PC-9 (cell line): ENCODE results near the gene KRTAP4-4. TPM values are rescaled to one million over a fixed set of nuclear protein-coding genes. Genes with fewer than 3 reads are reported as not detected.

Source experiments
- Bru-seq: library from RNA; stranded (reverse); fragments of 400-500 nt; gene quantifications from one replicate; lab custom pipeline; 2021; lab: Mats Ljungman, UMichigan
- BruChase-seq, 2 experiments: library from RNA; stranded (reverse); fragments of 400-500 nt; gene quantifications; one replicate each; lab custom pipeline; 2021; lab: Mats Ljungman, UMichigan
- BruUV-seq: library from RNA; stranded (reverse); fragments of 400-500 nt; replicated peaks from 2 replicates; lab custom pipeline; 2021; lab: Mats Ljungman, UMichigan
- CTCF ChIA-PET: fragments of 300-600 bp; sonication (Branson Sonifier 250); formaldehyde crosslinking; loops from one replicate; lab custom pipeline; 2022; ENCODE audit warnings: antibody characterized with exemption; lab: Charles Lee
- POLR2A ChIA-PET: fragments of 300-600 bp; sonication (Branson Sonifier 250); formaldehyde crosslinking; loops from one replicate; lab custom pipeline; 2022; ENCODE audit warnings: antibody characterized with exemption; ENCODE audit not compliant: unreplicated experiment; lab: Charles Lee
- DNase-seq, 2 experiments: peaks; one replicate each; pipeline versions ENCODE4 v3.0.0 to v3.0.0-alpha.2; 2015 to 2022; ENCODE audit warnings: mixed read lengths in 1 of 2
- H2AFZ ChIP-seq: fragments of 200-600 bp; sonication (generic); 2 replicates; pipeline ENCODE4 v1.8.1; 2017; ENCODE audit warnings: antibody characterized with exemption
- H3F3A ChIP-seq: fragments of 200-600 bp; sonication (generic); 2 replicates; pipeline ENCODE4 v1.8.1; 2017; ENCODE audit warnings: antibody characterized with exemption, mild to moderate bottlenecking, low read depth; ENCODE audit not compliant: insufficient read depth
- H3K27ac ChIP-seq: fragments of 200-600 bp; sonication (generic); 2 replicates; pipeline ENCODE4 v1.6.1; 2016; ENCODE audit warnings: mixed run types
- H3K27me3 ChIP-seq: fragments of 200-600 bp; sonication (generic); 2 replicates; pipeline ENCODE4 v1.6.1; 2016; ENCODE audit warnings: low read depth, mixed run types; ENCODE audit not compliant: insufficient read depth
- H3K36me3 ChIP-seq: fragments of 200-600 bp; sonication (generic); 2 replicates; pipeline ENCODE4 v1.6.1; 2016; ENCODE audit warnings: low read depth, mixed run types
- H3K4me1 ChIP-seq: fragments of 200-600 bp; sonication (generic); replicated peaks from 2 replicates; pipeline ENCODE4 v1.6.1; 2016; ENCODE audit warnings: mixed run types; ENCODE audit not compliant: insufficient read depth
- H3K4me2 ChIP-seq: fragments of 200-600 bp; sonication (generic); 2 replicates; pipeline ENCODE4 v1.6.1; 2017; ENCODE audit warnings: mixed run types
- H3K4me3 ChIP-seq: fragments of 200-600 bp; sonication (generic); 2 replicates; pipeline ENCODE4 v1.6.1; 2016; ENCODE audit warnings: mixed run types
- H3K79me2 ChIP-seq: fragments of 200-600 bp; sonication (generic); 2 replicates; pipeline ENCODE4 v1.6.1; 2017; ENCODE audit warnings: low read depth, mixed run types
- H3K9me2 ChIP-seq: fragments of 200-600 bp; sonication (generic); 2 replicates; pipeline ENCODE4 v1.8.1; 2017; ENCODE audit warnings: mild to moderate bottlenecking; ENCODE audit not compliant: insufficient read depth
- H3K9me3 ChIP-seq: fragments of 200-600 bp; sonication (generic); 2 replicates; pipeline ENCODE4 v1.8.1; 2016; ENCODE audit warnings: low read depth; ENCODE audit not compliant: insufficient read depth
- H4K20me1 ChIP-seq: fragments of 200-600 bp; sonication (generic); 2 replicates; pipeline ENCODE4 v1.8.1; 2017; ENCODE audit not compliant: insufficient read depth
- CTCF ChIP-seq: fragments of 200-600 bp; sonication (generic); conservative IDR thresholded peaks from 2 replicates; pipeline ENCODE4 v1.6.1; 2017; ENCODE audit warnings: mixed run types, antibody characterized with exemption, mild to moderate bottlenecking, moderate library complexity
- EZH2 ChIP-seq: fragments of 200-600 bp; sonication (generic); IDR thresholded peaks from 2 replicates; pipeline ENCODE4 v1.8.0; 2017; ENCODE audit warnings: antibody characterized with exemption, low read depth
- intact Hi-C: fragments of 100-400 bp; cut with micrococcal nuclease; formaldehyde crosslinking; loops from one replicate; pipeline ENCODE4 v1.10.0; 2022; ENCODE audit not compliant: unreplicated experiment
- long read RNA-seq: library from polyadenylated mRNA; stranded (forward); transcript quantifications from one replicate; pipeline ENCODE4 v2.0.0, GENCODE V29; 2022
- total RNA-seq: library from RNA; stranded (reverse); gene quantifications from 2 replicates; pipeline ENCODE4 v1.2.3, GENCODE V29; 2021

Gene KRTAP4-4
- not detected in 2 replicates for total RNA-seq
- not detected for Bru-seq, nascent RNA
- BruChase-seq, experiment 1, labeled RNA remaining after a 2-hour chase, result not detected
- not detected for BruChase-seq, experiment 2, labeled RNA remaining after a 6-hour chase
- long read RNA-seq, result 0 reads

GRCh38 chr17:41160648-41161047, at the start of gene KRTAP4-4:
Gene KRTAP4-4 (minus strand): TSS chr17:41160748. CDS start chr17:41160691, 57 bp downstream.
- no peaks in the 10 kb centered on the region for H4K20me1 ChIP-seq
- POLR2A ChIA-PET, result no interaction called here

DNA sequence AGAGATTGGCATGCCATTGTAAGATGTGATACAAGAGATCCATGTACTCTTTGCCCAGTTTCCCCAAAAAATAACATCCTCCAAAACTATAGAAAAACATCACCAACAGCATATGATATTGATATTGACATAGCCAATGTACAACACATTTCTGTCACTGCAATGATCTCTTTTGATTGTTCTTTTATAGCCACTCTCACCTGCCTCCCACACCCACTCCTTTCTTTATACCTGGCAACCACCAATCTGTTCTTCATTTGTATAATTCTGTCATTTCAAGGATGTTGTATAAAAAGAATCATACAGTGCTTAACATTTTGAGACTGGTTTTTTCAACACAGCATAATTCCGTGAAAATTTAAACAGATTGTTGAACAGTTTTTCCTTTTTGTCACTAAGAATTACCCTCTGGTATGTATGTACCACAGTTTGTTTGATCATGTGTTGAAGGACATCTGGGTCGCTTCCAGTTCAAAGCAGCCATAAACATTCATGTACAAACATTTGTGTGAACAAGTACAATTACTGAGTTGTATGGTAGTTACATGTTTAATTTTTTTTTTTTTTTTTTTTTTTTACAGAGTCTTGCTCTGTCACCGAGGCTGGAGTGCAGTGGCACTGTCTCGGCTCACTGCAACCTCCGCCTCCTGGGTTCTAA, 39.0 kb upstream of the KRTAP4-4 start:
- no peaks in the 10 kb centered on the region for H3K36me3 ChIP-seq
- H4K20me1 ChIP-seq, result no peaks in the 10 kb centered on the region
- H3K9me2 ChIP-seq, result no peaks in the 10 kb centered on the region
- no peak overlapping the region for H3K4me3 ChIP-seq
- H3K79me2 ChIP-seq, result no peaks in the 10 kb centered on the region
- TF ChIP-seq CTCF, result no peak
- no peak for TF ChIP-seq EZH2
- intact Hi-C loops, result no loop called here
- CTCF ChIA-PET, result no interaction called here
- POLR2A ChIA-PET, result no interaction called here
- H3K4me2 ChIP-seq, result no peak overlapping the region
- H3K4me1 ChIP-seq, result no peaks in the 10 kb centered on the region
- no peak for DNase-seq
- peaks cover 3% of the 10 kb centered on the region; the same call in 1 of the 2 replicates for H3K9me3 ChIP-seq
- no peak overlapping the region for H2AFZ ChIP-seq
- BruUV-seq, result no TSS peak
- H3F3A ChIP-seq, result no peaks in the 10 kb centered on the region
- H3K27me3 ChIP-seq, result no peaks in the 10 kb centered on the region
- H3K27ac ChIP-seq, result no peak overlapping the region

More at GRCh38 chr17:41160648-41161047, at the start of gene KRTAP4-4:
- no peak within 1 kb of the TSS for H2AFZ ChIP-seq
- CTCF ChIA-PET, result no interaction called here
- DNase-seq, result no peak
- H3K4me1 ChIP-seq, result no peaks in the 10 kb centered on the region
- H3K9me2 ChIP-seq, result no peaks in the 10 kb centered on the region
- BruUV-seq, result no TSS peak
- H3K79me2 ChIP-seq, result no peaks in the 10 kb centered on the region
- H3K36me3 ChIP-seq, result no peaks in the 10 kb centered on the region
- H3K9me3 ChIP-seq, result no peaks in the 10 kb centered on the region; the same call in 1 of the 2 replicates
- H3F3A ChIP-seq, result 0 out of 2 replicates have a peak, but pooled peaks cover 5% of the 10 kb centered on the region
- H3K27me3 ChIP-seq, result no peaks in the 10 kb centered on the region
- intact Hi-C loops, result no loop called here
- H3K27ac ChIP-seq, result no peak within 1 kb of the TSS
- TF ChIP-seq EZH2, result no peak
- no peak for TF ChIP-seq CTCF
- no peak within 1 kb of the TSS for H3K4me3 ChIP-seq
- no peak within 1 kb of the TSS for H3K4me2 ChIP-seq

GRCh38 chr17:41196068-41196467, 35.5 kb upstream of the KRTAP4-4 start:
- Histone ChIP-seq H2AFZ (no peak overlapping the region), H3F3A (no peaks in the 10 kb centered on the region), H3K4me3 (no peak overlapping the region), H3K9me2 (no peaks in the 10 kb centered on the region), H3K27ac (no peak overlapping the region), H3K36me3 (no peaks in the 10 kb centered on the region), H3K4me1 (no peaks in the 10 kb centered on the region), H3K79me2 (no peaks in the 10 kb centered on the region), H4K20me1 (no peaks in the 10 kb centered on the region), H3K9me3 (peaks cover 4% of the 10 kb centered on the region; the same call in 1 of the 2 replicates), H3K27me3 (no peaks in the 10 kb centered on the region), H3K4me2 (no peak overlapping the region)
- CTCF ChIA-PET, result no interaction called here
- intact Hi-C loops, result no loop called here
- DNase-seq, result no peak
- no peak for TF ChIP-seq EZH2
- TF ChIP-seq CTCF, result no peak
- POLR2A ChIA-PET, result no interaction called here
- no TSS peak for BruUV-seq
